D721Med (cell line): ENCODE results near the gene ZCCHC14.
"Not testable (repeated sequence)": the region's sequence is repeated elsewhere in the genome, so short reads cannot be mapped to it uniquely, and the experiment has no call there.

Experiments used
- DNase-seq: peaks from one replicate; pipeline ENCODE4 v3.0.0; 2011; ENCODE audit warnings: low spot score; ENCODE audit not compliant: insufficient read length
- FAIRE-seq: peaks from 2 replicates; lab custom pipeline; 2011; peaks lifted over from hg19 to GRCh38; lab: Jason Lieb, UNC
- CTCF ChIP-seq: IDR thresholded peaks from 2 replicates; pipeline ENCODE4 v1.5.1; 2012; ENCODE audit warnings: mild to moderate bottlenecking, control low read depth; ENCODE audit not compliant: insufficient read depth; ENCODE audit errors: missing control alignments

The ZCCHC14 gene

GRCh38 chr16:87491522-87492290 is 1.1 kb downstream of the ZCCHC14 start:
- DNase-seq (no peak), FAIRE-seq (no peak)
- no peak for TF ChIP-seq CTCF

- not testable (repeated sequence) for DNase-seq, FAIRE-seq
These were observed 1.9 kb downstream of the ZCCHC14 start for GRCh38 chr16:87490799-87491521.

DNA sequence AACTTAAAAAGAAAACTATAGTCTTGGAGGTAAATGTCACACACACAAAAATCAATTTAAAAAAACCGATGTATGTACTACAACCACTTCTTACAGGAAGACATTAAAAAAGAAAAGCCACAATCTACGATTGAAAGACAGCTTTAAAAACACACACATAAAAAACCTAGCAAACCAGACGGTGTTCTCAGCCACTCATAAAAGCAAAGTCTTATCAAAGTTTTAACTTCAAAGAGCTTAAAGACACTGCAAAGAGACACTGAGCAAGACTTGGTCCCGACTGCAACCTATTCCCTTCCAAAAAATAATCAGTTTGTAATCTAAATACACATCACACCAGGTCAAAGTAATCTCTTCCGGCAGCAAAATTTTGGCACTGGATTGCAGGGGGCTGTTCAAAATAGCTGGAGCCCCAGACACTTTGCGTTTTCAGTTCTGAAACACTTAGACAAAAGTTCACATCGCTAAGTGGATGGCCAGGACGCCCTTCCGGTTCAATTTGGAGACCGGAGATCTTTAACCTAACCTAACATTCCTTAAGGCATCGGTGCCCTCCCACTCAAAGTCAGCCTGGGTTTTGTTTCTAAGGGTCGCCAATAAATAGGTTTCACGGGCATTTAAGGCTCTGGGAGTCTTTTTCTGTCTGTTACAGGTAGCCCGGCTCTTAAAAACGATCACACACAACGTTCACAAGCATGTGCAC is 2.6 kb downstream of the ZCCHC14 start:
- FAIRE-seq, result no peak
- no peak for TF ChIP-seq CTCF
- DNase-seq, result no peak

GRCh38 chr16:87489434-87490045 is 3.3 kb downstream of the ZCCHC14 start:
- FAIRE-seq (no peak), DNase-seq (no peak)
- TF ChIP-seq CTCF, result no peak

- not testable (repeated sequence) for FAIRE-seq
These were observed 3.9 kb downstream of the ZCCHC14 start for GRCh38 chr16:87488960-87489359.

GRCh38 chr16:87487361-87487924 is 5.4 kb downstream of the ZCCHC14 start:
- TF ChIP-seq CTCF, result no peak
- DNase-seq (no peak), FAIRE-seq (no peak)

More at GRCh38 chr16:87488960-87489359, 3.9 kb downstream of the ZCCHC14 start:
- DNase-seq, result not testable (repeated sequence)

GRCh38 chr16:87486713-87487247 is 6.0 kb downstream of the ZCCHC14 start:
- DNase-seq (no peak), FAIRE-seq (no peak)
- no peak for TF ChIP-seq CTCF
